ENCODE data around the gene PKNOX2.

GRCh38 chr11:125289419-125290098, 125.0 kb downstream of the PKNOX2 start:
- no peak for TF ChIP-seq CTCF (conservative IDR thresholded peaks at IDR 0.05; ENCODE audit: low read length)
- no peak for TF ChIP-seq EZH2phosphoT487 (IDR thresholded peaks at IDR 0.05; ENCODE audit: borderline replicate concordance, low read depth, low read length)

All from OCI-LY7 (cell line).